LNCAP (cell line): ENCODE data around the gene DGKG.

Source experiments
- TF ChIP-seq, protein P1 (sequence below): fragments of 450-650 bp; IDR thresholded peaks from 2 replicates; pipeline ENCODE4 v1.5.1; 2017; ENCODE audit warnings: mild to moderate bottlenecking

DGKG gene

DNA sequence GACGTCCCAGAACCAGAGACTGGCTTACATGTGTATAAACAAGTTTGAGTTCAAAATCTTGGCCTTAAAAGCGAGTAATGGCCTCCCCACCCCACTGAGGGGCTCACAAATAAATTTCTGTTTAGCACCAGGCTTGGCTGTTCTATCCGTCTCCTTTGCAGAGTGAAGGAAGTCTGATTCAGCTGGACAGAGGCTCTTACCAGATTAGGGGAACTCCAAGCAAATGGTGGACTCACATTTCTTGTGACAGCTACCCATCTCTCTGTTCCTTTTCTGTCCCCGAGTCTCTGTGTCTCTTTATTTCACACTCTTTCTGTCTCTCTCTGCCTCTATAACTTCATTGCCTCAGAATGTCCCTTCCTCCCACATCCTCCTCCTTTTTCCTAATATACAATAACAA lies 62.7 kb downstream of the DGKG start:
- TF ChIP-seq, protein P1, sequence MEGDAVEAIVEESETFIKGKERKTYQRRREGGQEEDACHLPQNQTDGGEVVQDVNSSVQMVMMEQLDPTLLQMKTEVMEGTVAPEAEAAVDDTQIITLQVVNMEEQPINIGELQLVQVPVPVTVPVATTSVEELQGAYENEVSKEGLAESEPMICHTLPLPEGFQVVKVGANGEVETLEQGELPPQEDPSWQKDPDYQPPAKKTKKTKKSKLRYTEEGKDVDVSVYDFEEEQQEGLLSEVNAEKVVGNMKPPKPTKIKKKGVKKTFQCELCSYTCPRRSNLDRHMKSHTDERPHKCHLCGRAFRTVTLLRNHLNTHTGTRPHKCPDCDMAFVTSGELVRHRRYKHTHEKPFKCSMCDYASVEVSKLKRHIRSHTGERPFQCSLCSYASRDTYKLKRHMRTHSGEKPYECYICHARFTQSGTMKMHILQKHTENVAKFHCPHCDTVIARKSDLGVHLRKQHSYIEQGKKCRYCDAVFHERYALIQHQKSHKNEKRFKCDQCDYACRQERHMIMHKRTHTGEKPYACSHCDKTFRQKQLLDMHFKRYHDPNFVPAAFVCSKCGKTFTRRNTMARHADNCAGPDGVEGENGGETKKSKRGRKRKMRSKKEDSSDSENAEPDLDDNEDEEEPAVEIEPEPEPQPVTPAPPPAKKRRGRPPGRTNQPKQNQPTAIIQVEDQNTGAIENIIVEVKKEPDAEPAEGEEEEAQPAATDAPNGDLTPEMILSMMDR, result no peak

DNA sequence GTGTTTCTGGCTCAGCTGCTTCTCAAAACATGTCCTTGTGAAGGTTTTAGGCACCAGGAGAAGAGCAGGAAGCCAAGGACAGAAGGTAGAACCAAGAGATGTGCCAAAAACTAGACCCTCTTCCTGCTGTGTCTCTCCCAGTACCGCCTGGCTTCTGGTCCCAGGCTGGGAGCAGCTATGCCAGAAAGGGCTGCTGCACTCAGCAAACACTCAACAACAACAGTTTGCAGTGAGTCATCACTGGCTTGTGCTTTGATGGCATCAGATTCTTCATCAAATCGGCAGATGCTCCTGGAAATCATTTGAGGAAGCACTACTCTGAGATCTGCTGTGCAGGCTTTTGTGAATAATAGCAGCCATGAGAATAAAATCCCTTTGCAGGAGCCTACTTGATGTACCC lies 63.2 kb downstream of the DGKG start:
- TF ChIP-seq, protein P1, result no peak

DNA sequence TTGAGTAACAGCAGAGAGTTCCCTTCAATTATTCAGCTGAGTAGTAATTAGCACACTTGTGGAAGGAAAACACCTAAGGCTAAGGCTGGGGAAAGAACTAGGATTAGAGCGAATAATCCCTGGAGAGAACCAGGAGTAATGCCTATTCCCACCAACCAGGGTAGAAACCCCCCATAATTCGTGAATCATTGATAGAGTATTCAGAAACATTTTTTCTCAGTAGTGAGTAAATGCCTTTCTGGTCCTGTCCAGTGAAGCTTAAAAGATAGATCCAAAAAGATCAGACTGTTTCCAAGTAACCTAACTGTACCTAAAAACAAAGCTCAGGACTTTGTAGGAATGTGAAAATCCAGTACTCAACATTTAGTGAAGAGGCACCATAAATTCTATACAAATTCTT lies 71.2 kb downstream of the DGKG start:
- TF ChIP-seq, protein P1, result no peak

DNA sequence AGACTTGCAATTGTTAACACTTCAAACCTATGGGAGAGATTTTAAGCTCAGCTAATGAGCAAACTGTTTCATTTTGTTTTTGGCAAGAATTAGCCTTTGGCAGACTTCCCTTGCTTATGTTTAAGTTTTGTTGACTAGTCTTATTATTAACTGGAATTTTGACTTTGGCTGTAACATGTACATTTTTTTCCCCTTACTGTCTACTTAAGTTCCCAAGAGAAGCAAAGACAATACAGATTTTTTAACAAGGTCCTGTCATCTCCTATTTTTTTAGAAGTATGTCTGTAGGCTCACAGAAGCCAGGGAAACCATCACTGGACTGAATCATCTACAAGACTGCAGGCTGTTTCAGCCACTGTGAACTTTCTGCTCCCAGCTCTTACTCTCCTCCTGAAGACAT lies 74.3 kb downstream of the DGKG start:
- TF ChIP-seq, protein P1, result no peak

DNA sequence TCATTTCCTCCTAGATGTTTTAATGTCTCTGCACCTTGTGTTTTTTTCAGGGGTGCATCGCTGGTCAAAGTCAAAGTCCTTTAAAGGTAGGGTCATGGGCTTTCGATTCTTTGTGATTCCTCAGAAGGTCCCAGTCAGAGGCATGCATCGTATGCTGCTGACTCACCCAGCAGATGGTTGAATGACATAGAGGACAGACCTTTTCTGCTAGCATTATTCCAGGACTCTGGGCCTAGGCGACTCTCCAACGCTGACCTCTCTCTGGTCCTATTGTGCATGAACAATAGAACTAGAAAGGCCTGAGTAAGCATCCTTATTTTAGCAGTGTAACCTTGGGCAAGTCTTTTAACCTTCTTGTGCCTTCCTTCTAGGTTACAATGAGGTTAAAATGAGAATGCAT lies 75.9 kb downstream of the DGKG start:
- TF ChIP-seq, protein P1, result no peak

DNA sequence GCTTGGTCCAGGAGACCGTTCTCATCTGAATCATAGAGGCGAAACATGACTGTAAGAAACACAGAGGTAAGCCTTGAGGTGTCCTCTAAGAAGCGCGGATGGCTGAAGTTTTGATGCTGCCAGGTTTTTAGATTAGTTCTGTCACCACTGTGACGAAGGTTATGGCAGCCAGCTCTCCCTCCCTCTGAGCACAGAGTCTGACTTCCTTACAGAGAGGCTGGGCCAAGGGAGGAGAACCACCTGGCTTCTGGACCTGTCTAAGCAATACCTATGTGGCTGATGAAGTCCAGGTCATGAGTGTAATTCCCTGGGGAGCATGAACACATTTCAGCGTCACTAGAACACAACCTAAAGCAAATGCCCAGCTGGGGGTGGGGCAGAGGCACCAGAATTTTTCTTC lies 77.4 kb downstream of the DGKG start:
- TF ChIP-seq, protein P1, result no peak

DNA sequence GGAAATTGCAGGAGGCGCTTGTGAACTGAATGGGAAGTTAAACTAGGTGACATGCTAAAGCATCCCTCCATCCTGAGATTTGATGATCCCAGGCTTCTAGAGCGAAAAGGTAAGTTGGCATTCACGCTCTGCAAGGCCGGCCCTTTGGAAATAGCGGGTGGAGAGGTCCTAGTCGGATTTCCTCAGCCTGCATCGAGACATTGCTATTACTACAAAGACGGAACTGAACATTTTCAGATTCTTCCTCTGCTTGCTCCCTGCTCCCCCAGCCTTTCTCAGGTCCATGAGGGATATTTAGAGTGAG lies 77.7 kb downstream of the DGKG start:
- TF ChIP-seq, protein P1, result no peak

DNA sequence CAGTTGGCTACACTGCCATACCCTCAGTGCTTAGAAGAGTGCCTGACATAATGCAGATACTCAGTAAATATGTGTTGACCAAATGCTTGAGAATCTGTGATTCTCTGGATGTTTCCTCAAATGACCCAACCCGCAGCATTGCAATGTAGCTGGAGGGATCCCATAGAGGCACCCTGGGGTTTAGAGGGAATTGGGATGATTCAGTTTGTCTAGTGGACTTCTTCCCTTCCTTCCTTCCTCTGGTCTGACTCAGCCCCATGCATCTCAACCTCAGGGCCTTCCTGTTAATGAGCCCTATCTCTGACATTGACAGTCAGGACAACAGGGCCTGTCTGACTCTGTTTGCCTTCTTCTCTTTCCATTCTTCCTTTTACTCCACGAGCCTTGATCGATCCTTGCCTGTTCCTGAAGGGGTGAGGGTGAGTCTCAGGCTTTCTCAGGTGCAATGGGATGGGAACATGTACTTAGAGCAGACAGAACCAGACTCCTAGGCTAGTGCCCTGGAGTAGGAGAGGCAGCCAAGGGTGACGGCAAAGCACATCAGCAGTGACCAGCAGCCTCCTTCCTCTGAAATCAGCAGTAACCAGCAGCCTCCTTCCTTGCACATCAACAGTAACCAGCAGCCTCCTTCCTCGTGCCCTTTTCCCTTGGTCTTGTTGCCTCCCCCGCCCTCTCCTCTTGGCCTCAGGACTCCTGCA lies 78.2 kb downstream of the DGKG start:
- TF ChIP-seq, protein P1, result no peak
